Fibroblast of pulmonary artery (primary cell): Measurements from ENCODE around the gene CELSR1.

Experiments
- DNase-seq: peaks from one replicate; pipeline ENCODE4 v3.0.0-alpha.2; 2010; ENCODE audit warnings: low read depth
- H3K4me3 ChIP-seq: replicated peaks from 2 replicates; pipeline ENCODE4 v1.5.1; 2011; ENCODE audit warnings: low read depth, mild to moderate bottlenecking, control low read depth, low read length, moderate library complexity
- CTCF ChIP-seq: IDR thresholded peaks from 2 replicates; pipeline ENCODE4 v1.5.1; 2011; ENCODE audit warnings: mild to moderate bottlenecking, control low read depth, low read length, inconsistent platforms; ENCODE audit errors: missing control alignments

Gene CELSR1

GRCh38 chr22:46578824-46579561, 41.6 kb upstream of the CELSR1 start:
- peak; percentile 37 for DNase-seq
- no peak for TF ChIP-seq CTCF

GRCh38 chr22:46578251-46578823, 40.9 kb upstream of the CELSR1 start:
- TF ChIP-seq CTCF: no peak
- no peak for DNase-seq
- peak overlapping the region; percentile 63 for H3K4me3 ChIP-seq

More at GRCh38 chr22:46578824-46579561, 41.6 kb upstream of the CELSR1 start:
- H3K4me3 ChIP-seq: no peak overlapping the region

- H3K4me3 ChIP-seq: peak overlapping the region; percentile 63
- DNase-seq: no peak
- no peak for TF ChIP-seq CTCF
Observed at GRCh38 chr22:46577368-46578249, 40.2 kb upstream of the CELSR1 start.

GRCh38 chr22:46576556-46577367, 39.3 kb upstream of the CELSR1 start:
- H3K4me3 ChIP-seq: peak overlapping the region; percentile 63
- peak; percentile 46 for DNase-seq
- TF ChIP-seq CTCF: no peak

GRCh38 chr22:46575911-46576555, 38.6 kb upstream of the CELSR1 start:
- peak overlapping the region; percentile 49 for H3K4me3 ChIP-seq
- no peak for TF ChIP-seq CTCF
- DNase-seq: no peak
